Loucy (cell line): ENCODE data around the gene DCBLD2.
"Not testable (repeated sequence)": the region's sequence is repeated elsewhere in the genome, so short reads cannot be mapped to it uniquely, and the experiment has no call there.

Source experiments
- H2AFZ ChIP-seq: fragments of 200-600 bp; sonication (generic); 2 replicates; pipeline ENCODE4 v1.6.0; 2016; ENCODE audit warnings: antibody characterized with exemption, mild to moderate bottlenecking, low read length, moderate library complexity
- H3F3A ChIP-seq: fragments of 200-600 bp; 2 replicates; pipeline ENCODE4 v1.6.0; 2016; ENCODE audit warnings: antibody characterized with exemption, low read depth, mild to moderate bottlenecking
- H3K27me3 ChIP-seq: fragments of 200-600 bp; sonication (generic); 2 replicates; pipeline ENCODE4 v1.6.1; 2014; ENCODE audit warnings: low read length, mild to moderate bottlenecking; ENCODE audit not compliant: insufficient read depth, poor library complexity, severe bottlenecking
- H3K36me3 ChIP-seq: fragments of 200-600 bp; sonication (generic); 2 replicates; pipeline ENCODE4 v1.6.1; 2016; ENCODE audit warnings: low read length; ENCODE audit not compliant: insufficient read depth
- H3K4me1 ChIP-seq: fragments of 200-600 bp; sonication (generic); 2 replicates; pipeline ENCODE4 v1.5.1; 2014; ENCODE audit warnings: low read length, mild to moderate bottlenecking; ENCODE audit not compliant: insufficient read depth, poor library complexity, severe bottlenecking
- H3K4me2 ChIP-seq: fragments of 200-600 bp; sonication (generic); 2 replicates; pipeline ENCODE4 v1.6.0; 2014; ENCODE audit warnings: antibody characterized with exemption, low read length, low read depth, mild to moderate bottlenecking; ENCODE audit not compliant: poor library complexity, severe bottlenecking
- H3K4me3 ChIP-seq: fragments of 200-600 bp; sonication (generic); 2 replicates; pipeline ENCODE4 v1.5.1; 2014; ENCODE audit warnings: low read length, mild to moderate bottlenecking, mixed read lengths; ENCODE audit not compliant: poor library complexity, severe bottlenecking
- H3K79me2 ChIP-seq: fragments of 200-600 bp; sonication (generic); 2 replicates; pipeline ENCODE4 v1.6.1; 2014; ENCODE audit warnings: low read length; ENCODE audit not compliant: insufficient read depth
- H3K9ac ChIP-seq: fragments of 200-600 bp; sonication (generic); 2 replicates; pipeline ENCODE4 v1.6.0; 2014; ENCODE audit warnings: mild to moderate bottlenecking, low read depth, low read length, moderate library complexity; ENCODE audit not compliant: poor library complexity, severe bottlenecking
- H3K9me2 ChIP-seq: fragments of 200-600 bp; sonication (generic); replicated peaks from 2 replicates; pipeline ENCODE4 v1.6.1; 2016; ENCODE audit warnings: low read depth, low read length, mixed read lengths
- H3K9me3 ChIP-seq: fragments of 200-600 bp; sonication (generic); 2 replicates; pipeline ENCODE4 v1.6.1; 2014; ENCODE audit warnings: mild to moderate bottlenecking, antibody characterized with exemption, low read length, low read depth; ENCODE audit not compliant: insufficient read depth
- H4K20me1 ChIP-seq: fragments of 200-600 bp; sonication (generic); 2 replicates; pipeline ENCODE4 v1.6.0; 2014; ENCODE audit warnings: antibody characterized with exemption, low read length, mild to moderate bottlenecking; ENCODE audit not compliant: insufficient read depth, poor library complexity, severe bottlenecking
- EZH2phosphoT487 ChIP-seq: fragments of 200-600 bp; IDR thresholded peaks from 2 replicates; pipeline ENCODE4 v1.6.1; 2018; ENCODE audit warnings: antibody characterized with exemption, mild to moderate bottlenecking, moderate library complexity, borderline replicate concordance
- TF ChIP-seq, protein P1 (sequence below): fragments of 200-600 bp; sonication (generic); conservative IDR thresholded peaks from 2 replicates; pipeline ENCODE4 v1.5.1; 2014; ENCODE audit warnings: mild to moderate bottlenecking, antibody characterized with exemption, low read length

Gene DCBLD2

DNA sequence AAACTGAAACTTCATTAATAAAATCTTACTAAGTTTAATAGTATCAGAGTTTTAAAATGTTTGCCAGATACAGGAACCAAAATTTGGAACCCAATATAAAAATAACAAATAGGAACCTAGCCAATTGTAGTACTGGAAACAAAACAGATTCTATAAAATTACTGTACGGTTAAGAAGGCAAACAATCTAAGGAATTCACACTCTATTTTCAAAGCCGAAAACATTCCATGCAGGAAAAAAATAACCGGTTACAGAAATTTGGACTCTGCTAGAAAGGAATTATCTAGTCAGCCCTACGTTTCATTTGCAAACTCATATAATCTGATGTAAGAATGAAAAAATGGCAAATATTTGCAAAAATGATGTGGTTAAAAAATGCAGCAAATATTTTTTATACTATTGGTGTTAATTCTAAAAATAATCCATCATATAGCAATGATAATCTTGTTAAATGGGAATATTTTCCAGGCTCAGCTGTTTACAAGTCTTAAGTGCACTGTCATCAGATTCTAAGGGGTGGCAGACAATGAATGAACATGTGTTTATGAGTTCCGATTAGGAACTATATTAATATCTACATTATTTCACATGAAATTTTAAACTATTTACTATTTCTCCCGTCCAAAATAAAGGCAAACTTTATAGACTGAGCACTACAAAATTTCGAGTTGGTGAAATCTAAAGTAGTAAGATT lies 58.1 kb downstream of the DCBLD2 start:
- no peaks in the 10 kb centered on the region for H3F3A ChIP-seq
- H3K27me3 ChIP-seq: no peaks in the 10 kb centered on the region
- H3K4me1 ChIP-seq: no peaks in the 10 kb centered on the region
- H3K4me3 ChIP-seq: no peak overlapping the region
- no peak overlapping the region for H3K4me2 ChIP-seq
- H3K36me3 ChIP-seq: peaks cover 7% of the 10 kb centered on the region; the same call in 1 of the 2 replicates
- H4K20me1 ChIP-seq: no peaks in the 10 kb centered on the region
- no peaks in the 10 kb centered on the region for H3K9me3 ChIP-seq
- H3K79me2 ChIP-seq: no peaks in the 10 kb centered on the region
- H2AFZ ChIP-seq: no peak overlapping the region
- no peak for TF ChIP-seq EZH2phosphoT487
- TF ChIP-seq, protein P1, sequence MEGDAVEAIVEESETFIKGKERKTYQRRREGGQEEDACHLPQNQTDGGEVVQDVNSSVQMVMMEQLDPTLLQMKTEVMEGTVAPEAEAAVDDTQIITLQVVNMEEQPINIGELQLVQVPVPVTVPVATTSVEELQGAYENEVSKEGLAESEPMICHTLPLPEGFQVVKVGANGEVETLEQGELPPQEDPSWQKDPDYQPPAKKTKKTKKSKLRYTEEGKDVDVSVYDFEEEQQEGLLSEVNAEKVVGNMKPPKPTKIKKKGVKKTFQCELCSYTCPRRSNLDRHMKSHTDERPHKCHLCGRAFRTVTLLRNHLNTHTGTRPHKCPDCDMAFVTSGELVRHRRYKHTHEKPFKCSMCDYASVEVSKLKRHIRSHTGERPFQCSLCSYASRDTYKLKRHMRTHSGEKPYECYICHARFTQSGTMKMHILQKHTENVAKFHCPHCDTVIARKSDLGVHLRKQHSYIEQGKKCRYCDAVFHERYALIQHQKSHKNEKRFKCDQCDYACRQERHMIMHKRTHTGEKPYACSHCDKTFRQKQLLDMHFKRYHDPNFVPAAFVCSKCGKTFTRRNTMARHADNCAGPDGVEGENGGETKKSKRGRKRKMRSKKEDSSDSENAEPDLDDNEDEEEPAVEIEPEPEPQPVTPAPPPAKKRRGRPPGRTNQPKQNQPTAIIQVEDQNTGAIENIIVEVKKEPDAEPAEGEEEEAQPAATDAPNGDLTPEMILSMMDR: no peak
- no peak overlapping the region for H3K9ac ChIP-seq
- H3K9me2 ChIP-seq: no peaks in the 10 kb centered on the region

- Histone ChIP-seq H3K9me3 (no peaks in the 10 kb centered on the region), H3K4me3 (no peak overlapping the region), H3K4me2 (no peak overlapping the region), H3K36me3 (no peaks in the 10 kb centered on the region), H3K27me3 (no peaks in the 10 kb centered on the region), H3K9me2 (no peaks in the 10 kb centered on the region), H3K4me1 (no peaks in the 10 kb centered on the region), H3F3A (no peaks in the 10 kb centered on the region), H3K9ac (no peak overlapping the region), H2AFZ (no peak overlapping the region), H4K20me1 (no peaks in the 10 kb centered on the region), H3K79me2 (no peaks in the 10 kb centered on the region)
- TF ChIP-seq EZH2phosphoT487: no peak
- TF ChIP-seq, protein P1: no peak
These were observed 61.6 kb downstream of the DCBLD2 start for GRCh38 chr3:98839846-98840245.

DNA sequence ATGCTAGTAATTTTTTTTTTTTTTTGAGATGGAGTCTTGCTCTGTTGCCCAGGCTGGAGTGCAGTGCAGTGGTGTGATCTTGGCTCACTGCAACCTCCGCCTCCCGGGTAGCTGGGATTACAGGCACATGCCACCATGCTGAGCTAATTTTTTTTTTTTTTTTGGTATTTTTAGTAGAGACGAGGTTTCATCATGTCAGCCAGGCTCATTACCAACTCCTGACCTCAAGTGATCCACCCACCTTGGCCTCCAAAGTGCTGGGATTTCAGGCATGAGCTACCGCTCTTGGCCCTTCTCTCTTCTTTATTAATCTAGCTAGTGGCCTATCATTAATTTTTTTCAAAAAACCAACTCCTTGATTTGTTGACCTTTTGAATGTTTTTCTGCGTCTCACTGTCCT lies 70.4 kb downstream of the DCBLD2 start:
- not testable (repeated sequence) for H3K4me2 ChIP-seq, H3K79me2 ChIP-seq, H3K9me2 ChIP-seq, H3K4me1 ChIP-seq, H3K27me3 ChIP-seq, H4K20me1 ChIP-seq, H2AFZ ChIP-seq, H3K9me3 ChIP-seq, H3F3A ChIP-seq, H3K36me3 ChIP-seq, H3K9ac ChIP-seq, H3K4me3 ChIP-seq

- Histone ChIP-seq H3K36me3 (no peaks in the 10 kb centered on the region), H3K9me3 (no peaks in the 10 kb centered on the region), H4K20me1 (no peaks in the 10 kb centered on the region), H3K79me2 (no peaks in the 10 kb centered on the region), H3K9me2 (no peaks in the 10 kb centered on the region), H3F3A (no peaks in the 10 kb centered on the region), H3K4me3 (no peak overlapping the region), H3K9ac (no peak overlapping the region), H3K27me3 (no peaks in the 10 kb centered on the region), H3K4me2 (no peak overlapping the region), H3K4me1 (no peaks in the 10 kb centered on the region), H2AFZ (no peak overlapping the region)
- TF ChIP-seq, protein P1: no peak
- no peak for TF ChIP-seq EZH2phosphoT487
These were observed 72.2 kb downstream of the DCBLD2 start for GRCh38 chr3:98829246-98829832.
